NOMO-1 treated with dmso at 0.1 percent for 144 hours (cell line): ENCODE data around the gene ABHD12.
"Not testable (repeated sequence)": the region's sequence is repeated elsewhere in the genome, so short reads cannot be mapped to it uniquely, and the experiment has no call there.

Experiments used
- DNase-seq: peaks from one replicate; lab custom pipeline; 2025; ENCODE audit not compliant: unreplicated experiment; lab: John Stamatoyannopoulos, UW

Gene ABHD12

DNA sequence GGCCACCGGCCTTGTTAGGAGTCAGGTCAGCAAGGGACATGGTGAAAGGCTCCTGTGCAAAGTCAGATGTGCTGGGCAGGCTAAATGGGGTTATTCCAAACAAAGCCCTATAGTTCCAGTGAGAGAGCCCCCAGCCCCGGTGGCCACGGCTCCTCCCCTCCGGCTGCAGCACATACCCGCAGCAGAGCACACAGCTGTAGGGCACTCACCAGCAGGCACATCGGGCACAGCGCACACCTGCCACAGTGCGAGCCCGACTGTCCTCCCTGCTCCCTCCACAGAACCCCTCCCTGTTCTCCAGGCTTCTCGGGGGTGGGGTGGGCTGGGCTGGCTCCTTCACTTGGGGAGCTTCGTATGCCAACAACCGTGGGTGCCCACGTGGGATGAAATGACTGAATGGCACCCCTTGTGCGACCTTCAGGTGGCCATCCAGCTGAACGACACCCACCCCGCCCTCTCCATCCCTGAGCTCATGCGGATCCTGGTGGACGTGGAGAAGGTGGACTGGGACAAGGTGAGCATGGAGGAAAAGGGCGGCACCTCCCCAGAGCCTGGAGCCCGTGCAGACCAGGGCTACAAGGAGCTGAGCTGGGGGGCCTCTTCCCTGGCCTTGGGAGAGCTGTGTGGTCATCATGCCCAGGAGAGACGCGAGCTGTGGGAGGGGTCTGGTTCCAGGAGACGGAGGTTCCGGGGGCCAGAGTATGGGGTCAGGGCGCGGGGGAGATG lies 111.8 kb downstream of the ABHD12 start:
- no peak for DNase-seq

DNA sequence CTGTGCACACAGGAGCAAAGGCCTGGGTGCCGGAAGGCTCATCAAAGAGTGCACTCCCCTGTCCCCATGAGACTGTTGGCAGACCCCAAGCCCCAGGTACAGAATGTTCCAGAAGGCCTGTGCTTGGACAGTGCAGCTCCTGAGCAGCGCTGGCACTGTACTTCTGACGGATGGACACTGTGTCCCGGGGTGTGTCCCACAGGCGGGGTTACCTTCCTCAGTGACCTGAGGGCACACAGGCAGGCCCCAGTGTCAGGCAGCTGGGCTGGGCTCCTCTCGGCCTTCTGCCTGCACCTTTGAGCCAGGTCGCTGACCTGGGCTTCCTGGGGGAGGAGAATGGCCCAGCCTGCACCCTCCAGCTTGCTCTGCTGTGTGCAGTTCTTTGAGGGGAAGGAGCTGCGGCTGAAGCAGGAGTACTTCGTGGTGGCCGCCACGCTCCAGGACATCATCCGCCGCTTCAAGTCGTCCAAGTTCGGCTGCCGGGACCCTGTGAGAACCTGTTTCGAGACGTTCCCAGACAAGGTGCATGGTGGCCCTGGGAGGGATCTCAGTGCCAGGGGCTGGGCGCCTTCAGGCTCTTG lies 112.6 kb downstream of the ABHD12 start:
- no peak for DNase-seq

DNA sequence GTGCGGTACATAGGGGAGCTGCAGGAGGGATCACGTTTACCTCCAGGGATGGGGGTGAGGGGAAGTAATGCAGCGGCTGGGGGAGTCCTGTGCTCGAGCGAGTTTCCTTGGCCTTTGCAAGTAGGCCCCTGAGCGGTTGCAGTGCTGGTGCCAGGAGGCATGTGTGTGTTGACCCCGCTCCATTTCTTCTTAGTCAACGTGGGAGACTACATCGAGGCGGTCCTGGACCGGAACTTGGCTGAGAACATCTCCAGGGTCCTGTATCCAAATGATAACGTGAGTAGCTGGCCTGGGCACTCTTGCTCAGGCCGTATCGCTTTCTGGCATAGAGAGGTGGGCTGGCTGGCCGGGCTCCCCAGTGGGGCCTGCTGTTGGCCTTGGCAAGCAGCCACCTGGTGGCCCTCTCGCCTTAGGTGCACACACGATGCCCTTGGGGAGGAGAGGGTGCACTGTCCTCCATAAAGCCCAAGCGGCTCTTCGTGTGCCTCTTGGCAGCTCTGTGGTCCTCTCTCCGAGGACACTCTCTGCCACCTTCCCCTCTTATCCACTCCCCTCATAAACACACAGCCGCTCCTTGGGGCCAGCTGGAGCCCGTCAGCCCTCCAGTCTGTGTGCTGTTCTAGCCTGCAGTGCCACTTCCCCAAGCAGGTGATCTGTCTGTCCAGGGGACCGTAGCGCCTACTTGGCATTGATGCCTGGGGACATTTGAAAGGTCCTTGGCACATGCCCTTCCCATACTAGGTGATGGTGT lies 113.4 kb downstream of the ABHD12 start:
- DNase-seq = no peak

DNA sequence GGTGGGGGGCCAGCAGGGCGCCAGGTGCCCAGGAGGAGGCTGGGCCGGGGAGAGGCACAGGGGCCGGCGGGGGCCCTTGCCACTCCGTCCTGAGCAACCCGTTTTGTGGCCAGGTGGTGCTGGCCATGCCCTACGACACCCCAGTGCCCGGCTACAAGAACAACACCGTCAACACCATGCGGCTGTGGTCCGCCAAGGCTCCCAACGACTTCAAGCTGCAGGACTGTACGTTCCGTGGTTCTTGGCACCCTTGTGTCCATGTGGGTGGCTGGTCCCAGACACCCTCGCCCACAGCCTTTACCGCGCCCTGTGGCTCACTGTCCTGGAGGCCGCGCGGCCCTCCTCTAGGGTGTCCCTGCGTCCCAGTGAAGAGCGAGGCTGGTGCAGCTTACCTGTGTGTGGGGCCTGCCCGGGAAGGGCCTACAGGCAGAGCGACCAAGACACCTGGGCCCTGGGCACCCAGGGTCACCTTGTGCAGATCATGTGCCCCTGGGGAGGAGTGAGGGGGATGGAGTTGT lies 114.0 kb downstream of the ABHD12 start:
- no peak for DNase-seq

DNA sequence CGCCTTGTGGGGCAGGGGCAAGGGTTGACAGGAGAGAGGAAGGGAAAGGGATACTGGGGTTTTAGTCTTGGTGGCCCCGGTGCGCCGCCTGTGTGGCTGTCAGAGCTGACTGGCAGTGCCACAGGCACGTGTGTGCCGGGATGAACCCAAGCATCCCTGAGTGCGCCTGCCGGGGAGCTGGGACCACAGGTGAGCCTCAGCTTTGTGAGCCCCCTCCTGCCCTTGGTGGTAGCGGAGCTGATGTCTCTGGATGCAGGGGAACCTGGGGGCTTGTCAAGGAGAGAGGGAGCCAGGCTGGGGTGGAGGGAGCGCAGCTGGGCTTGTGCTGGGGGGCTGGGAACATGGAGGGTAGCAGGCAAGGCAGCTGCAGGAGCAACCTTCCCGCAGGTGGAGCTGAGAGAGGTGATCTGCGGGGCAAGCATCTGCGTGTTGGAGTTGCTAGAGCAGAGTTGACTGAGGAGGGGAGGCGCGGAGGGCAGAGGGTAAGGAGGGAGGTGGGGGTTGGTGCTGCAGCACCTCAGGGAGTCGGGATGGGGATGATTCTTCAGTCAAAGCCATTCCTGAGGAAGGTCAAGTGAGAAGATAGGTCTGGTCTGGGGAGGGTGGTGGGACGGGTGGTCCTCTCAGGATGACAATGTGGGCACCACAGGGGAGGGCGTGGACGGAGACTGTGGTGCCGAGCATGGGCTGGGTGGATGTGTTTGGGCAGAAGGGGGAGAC lies 114.7 kb downstream of the ABHD12 start:
- DNase-seq = no peak

DNA sequence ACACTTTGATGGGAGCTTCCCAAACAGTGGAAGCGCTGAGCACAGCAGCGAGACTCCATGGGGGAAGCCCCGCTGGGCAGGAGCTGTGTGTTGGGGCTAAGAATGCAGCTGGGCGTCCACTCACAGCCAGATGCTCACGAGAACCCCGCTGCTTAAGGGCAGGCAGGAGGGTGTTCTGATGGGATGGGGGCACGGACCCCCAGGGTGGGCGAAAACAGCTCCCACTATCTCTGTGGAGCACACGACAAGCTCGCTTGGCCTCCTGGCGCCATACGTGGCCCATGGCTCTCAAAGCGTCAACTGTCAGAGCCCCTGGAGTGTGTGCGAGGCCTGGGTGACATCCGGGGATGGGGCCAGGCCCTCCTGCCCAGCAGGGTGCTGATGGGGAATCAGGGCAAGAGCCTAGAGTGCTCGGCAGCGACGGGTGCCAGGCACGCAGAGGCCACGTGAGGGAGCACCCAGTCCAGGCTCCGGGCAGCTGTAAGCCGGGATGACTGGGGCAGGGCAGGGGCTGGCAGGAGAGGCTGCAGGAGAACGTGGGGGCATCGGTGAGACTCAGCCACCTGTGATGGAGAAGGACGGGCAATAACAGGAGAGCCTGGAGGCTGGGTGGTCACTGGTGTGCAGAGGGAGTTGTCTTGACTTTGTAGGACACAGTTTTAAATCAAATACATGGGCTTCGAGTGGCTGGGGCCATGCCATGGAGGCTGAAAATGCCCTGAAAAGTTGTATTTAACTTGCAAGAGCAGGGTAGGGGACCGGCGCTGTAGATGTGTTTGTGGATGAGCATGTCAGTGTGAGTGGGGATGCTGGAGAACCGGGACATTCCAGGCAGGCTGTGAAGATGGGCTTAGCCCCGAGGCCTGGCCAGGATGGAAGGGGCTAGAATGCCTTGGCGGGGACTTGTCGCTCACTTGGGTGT lies 115.5 kb downstream of the ABHD12 start:
- no peak for DNase-seq

DNA sequence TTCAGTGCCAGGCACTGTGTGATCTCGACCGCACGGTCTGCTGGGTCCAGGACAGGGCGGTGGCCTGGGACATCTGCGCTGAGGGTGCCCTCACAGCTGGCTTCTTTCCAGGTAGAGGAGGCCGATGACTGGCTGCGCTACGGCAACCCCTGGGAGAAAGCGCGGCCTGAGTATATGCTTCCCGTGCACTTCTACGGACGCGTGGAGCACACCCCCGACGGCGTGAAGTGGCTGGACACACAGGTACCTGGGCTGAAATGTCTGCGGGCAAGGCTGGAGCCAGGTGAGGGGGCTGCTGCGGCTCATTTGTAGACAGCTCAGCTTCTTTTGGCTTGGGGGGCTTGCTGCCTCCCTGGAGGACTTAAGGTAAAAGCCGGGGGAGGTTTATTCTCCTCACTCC lies 116.2 kb downstream of the ABHD12 start:
- DNase-seq = no peak

DNA sequence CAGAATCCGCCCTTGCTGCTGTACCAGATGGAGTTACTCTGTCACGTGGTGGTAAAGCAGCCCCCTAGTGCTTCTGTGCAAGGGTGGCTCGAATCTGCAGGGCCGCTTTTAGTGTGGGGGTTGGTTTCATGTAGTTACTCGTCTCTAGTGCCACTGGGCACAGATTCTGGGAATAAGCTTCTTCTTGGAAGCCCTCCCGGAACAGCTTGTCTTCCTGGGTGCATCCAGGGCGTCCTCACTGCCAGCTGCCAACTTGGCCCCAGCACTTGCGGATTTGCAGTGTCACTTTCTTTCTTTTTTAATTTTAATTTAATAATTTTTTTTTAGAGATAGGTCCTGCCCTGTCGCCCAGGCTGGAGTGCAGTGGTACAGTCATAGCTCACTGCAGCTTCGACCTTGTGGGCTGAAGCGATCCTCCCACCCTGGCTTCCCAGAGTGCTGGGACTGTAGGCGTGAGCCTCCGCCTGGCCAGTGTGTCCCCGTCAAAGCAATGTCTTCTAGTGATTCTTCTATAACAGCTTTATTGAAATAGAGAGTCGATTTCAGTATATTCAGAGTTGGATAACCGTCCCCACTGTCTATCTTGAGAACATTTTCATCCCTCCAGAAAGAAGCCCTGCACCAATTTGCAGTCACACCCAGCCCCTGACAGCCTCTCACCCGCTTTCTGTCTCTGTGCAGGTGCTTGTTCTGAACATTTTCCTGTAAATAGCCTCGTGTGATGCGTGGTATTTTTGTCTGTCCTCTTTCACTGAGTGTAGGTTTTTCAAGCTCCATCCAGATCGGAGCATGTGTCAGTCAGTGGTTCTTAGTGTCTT lies 116.9 kb downstream of the ABHD12 start:
- DNase-seq = no peak

DNA sequence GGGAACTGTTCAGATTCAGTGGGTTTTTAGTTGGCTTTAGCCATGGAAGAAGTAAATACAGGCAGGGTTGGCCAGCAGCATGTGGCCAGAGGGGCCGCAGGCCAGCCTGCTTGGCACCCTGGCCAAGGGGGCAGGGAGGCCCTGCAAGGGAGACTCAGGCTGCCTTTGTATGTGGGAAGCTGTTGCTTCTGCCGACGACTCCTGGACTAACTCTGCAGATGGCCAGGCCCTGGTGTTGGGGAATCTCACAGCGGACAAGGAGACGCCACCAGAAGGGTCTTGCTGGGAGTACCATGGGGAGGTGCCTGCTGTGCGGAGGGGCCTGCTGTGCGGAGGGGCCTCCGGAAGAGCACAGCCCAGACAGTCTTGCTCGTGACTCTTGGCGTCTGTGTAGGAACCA lies 117.6 kb downstream of the ABHD12 start:
- DNase-seq = no peak

DNA sequence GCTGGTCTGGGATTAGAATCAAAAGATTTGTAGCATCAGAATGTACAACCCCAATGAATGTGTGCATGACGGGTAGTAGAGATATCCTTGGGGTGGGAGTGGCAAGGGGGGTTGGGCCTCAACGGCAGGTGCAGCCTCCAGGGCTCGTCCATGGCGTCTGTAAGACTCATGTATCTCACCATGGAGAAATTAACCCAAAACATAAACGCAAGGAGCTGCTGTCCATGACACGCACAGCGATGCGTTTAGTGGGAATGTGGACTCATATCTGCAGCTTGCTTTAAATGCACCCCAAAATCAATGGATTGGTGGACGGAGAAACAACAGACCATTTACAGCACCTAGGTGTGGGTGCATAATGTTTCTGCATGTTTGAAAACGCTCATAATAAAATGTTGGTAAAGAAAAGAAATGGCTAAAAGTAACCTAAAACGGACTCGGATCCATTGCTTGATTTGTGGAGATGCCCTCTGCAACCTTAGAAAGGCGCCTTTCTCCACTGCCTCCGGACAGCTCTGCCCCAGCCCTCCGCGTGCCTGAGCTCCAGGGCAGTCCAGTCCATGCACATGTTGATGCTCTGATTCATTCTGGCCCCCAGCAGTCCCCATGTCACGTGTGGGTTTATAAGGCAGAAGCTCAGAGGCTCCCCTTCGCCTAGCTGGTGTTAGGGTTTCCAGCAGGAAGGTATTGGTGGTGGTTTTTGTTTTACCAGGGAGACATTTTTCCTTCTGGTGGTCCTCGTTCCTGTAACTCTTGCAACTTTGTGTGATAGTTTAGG lies 118.2 kb downstream of the ABHD12 start:
- no peak for DNase-seq

DNA sequence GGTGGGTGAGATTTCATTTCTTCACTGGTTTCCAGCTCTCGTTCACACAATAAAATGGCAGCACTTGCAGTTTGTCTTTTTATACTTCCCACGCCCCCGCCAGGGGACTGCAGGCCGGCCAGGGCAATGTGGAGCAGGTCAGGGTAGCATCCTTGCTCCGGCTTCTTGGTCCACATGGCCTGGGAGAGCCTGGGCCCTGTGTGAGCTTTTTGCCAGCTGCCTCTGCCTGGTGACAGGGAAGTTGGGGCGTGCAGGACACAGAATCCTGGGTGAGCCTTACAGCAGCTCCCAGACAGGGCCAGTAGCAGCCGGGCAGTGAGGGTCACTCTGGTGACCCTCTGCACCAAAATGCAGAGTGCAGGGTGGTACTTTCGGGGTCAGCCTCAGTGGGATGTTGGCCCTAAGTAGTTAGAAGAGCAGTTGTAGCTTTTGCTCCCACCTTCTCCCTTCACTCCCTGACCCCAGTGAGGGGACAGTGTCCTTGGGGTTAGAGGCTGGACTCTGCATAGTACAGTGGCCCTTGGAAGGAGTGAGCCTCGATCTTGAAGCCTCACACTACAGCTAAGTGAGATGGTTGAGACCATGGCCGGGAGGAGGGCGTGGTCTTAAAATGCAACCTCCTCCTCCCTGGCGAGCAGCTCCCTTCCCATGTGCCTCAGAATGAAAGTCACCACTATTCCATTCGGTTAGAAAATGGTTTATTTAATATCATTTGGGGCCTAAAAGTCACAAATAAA lies 119.0 kb downstream of the ABHD12 start:
- DNase-seq = no peak

DNA sequence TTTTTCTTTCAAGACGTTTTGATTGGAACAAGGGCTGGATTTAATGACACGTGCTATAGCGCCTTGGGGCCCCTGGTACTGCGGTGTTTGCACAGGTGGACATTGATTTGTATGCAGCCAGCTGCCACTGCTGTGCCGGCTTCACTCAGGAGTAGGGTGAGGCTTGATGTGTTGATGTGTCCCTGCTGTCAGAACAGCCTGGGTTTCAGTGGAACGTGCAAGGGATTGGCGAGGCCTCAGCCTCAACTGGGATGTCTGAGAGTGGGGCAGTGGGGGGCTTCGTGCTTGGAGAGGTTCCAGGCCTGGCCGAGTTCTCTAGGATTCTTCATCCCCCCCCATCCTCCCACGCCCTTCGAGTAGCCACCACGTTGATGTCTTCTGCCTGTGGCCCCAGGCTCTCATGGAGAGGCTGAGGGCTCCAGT lies 119.8 kb downstream of the ABHD12 start:
- DNase-seq = no peak

DNA sequence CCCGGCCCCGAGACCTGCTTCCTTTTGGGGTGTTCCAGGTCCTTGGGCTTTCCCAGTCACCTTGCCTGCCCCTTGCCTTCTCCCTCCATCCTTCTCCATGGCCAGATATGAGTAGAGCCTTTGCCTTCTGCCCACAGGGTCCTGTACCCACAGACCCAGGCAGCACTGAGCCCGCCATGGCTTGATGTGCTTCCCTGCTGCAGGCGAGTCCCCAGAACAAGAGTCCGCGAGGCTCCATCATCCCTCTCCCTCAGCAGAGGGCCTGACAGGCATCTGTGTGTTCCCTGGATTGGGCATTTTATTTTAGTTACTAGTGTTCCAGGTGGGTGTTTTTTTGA lies 120.8 kb downstream of the ABHD12 start:
- no peak for DNase-seq

DNA sequence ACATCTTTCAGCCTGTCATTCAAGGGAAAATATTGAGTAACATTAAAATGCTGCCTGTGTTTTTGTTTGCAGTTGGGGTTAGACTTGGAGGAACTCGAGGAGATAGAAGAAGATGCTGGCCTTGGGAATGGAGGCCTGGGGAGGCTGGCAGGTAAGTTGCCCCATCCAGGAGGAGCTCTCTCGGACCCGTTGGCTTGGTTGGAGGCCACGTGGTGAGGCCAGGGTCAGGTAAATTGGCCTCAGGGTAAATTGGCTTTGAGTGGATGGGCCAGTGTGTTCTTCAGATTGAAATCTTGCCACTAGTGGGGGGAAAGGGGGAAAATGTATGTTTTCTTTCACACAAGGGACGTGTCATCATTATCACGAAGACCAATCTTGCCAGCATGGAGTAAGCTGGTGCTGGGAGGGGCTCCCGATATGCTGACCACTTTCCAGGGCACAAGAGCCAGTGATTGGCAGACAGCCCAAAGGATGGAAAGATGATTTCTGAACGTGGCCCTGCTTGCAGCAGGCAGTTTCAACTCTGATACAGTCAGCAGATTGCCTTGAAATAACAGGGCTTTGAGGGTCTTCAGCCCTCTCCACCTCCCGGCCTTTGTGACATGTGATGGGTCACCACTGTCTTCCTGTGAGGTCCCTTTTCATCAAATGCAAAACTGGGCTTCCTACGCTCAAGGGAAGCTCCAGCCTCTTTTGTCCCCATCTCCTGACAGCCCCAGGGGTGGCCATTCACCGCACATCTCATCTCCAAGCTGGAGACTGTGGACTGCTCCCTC lies 121.4 kb downstream of the ABHD12 start:
- no peak for DNase-seq

DNA sequence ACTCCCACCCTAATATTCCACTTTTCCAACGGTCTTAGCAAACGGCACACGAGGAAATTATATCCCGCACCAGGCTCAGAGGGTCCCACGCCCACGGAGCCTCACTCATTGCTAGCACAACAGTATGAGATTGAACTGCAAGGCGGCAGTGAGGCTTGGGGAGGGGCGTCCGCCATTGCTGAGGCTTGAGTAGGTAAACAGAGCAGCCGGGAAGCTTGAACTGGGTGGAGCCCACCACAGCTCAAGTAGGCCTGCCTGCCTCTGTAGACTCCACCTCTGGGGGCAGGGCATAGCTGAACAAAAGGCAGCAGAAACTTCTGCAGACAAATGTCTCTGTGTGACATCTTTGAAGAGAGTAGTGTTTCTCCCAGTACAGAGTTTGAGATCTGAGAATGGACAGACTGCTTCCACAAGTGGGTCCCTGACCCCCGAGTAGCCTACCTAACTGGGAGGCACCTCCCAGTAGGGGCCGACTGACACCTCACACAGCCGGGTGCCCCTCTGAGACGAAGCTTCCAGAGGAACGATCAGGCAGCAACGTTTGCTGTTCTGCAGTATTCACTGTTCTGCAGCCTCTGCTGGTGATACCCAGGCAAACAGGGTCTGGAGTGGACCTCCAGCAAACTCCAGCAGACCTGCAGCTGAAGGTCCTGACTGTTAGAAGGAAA lies 129.7 kb downstream of the ABHD12 start:
- DNase-seq = not testable (repeated sequence)

DNA sequence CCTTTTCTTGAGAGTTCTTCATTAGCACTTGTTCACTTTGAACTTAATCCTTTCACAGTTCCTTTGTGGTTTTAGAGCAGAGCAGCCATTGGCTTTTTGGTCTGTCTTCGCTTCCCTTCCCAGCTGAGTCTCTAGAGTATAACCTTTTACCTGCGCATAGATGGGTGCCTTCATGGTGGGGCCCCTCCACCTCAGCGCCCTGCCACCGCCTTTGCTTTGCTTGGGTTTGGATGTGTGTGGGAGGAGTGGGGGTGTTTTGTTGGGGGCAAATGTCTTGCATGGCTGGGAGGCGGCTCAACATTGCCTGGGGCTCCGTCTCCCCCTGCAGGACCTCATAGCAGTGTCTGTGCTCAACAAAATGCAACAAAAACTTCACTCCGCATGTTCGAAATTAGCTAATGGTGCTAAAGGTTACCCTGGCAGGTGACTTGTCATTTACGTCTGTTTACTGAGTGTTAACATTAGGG lies 130.8 kb downstream of the ABHD12 start:
- no peak for DNase-seq

DNA sequence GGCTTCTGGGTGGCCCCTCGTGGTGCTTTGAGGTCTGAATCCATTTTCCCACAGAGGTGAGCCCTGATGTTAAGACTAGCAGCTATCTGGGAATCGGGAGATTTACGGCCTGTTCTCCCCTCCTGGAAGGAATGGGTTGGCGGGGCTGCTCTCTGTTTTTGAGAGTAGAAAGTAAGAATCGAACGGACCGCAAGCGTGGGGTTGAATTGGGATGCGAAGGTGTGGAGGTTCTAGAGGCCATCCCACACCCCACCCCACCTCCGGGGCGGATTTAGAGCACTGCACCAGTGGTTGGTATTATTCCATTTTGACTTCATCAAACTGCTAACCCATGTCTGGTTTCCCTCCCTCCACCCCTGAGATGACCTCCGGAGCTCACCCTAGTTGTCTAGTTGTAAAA lies 131.3 kb downstream of the ABHD12 start:
- no peak for DNase-seq
